ENCODE results near the gene PIGU.
"Not testable (repeated sequence)": the region's sequence is repeated elsewhere in the genome, so short reads cannot be mapped to it uniquely, and the experiment has no call there.

DNA sequence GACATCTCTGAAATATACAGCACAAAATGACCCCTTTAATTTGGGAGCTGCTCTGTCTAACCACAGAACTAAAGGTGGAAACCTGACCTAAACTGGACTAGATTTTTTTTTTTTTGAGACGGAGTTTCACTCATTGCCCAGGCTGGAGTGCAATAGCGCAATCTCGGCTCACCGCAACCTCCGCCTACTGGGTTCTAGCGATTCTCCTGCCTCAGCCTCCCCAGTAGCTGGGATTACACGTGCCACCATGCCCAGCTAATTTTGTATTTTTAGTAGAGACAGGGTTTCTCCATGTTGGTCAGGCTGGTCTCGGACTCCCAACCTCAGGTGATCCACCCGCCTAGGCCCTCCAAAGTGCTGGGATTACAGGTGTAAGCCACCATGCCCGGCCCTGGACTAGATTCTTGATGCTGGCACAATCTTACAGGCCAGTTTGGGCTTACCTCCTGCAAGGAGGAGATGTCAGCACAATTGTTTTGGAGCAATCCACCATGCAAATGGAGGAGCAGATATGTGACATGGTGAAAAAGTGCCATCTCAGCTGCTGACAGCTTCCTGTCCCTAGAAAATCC is 37.1 kb upstream of the PIGU start:
- TF ChIP-seq CEBPB (IDR thresholded peaks at IDR 0.05; ENCODE audit: low read depth); EZH2 (IDR thresholded peaks at IDR 0.05); POLR2AphosphoS5 (IDR thresholded peaks at IDR 0.05; ENCODE audit: low read depth, low read length); POLR2A (IDR thresholded peaks at IDR 0.05; ENCODE audit: borderline replicate concordance, extremely low read depth, insufficient read depth, insufficient read length); YY1 (IDR thresholded peaks at IDR 0.05; ENCODE audit: extremely low read depth, insufficient replicate concordance, low read depth, low read length); ZNF274 (IDR thresholded peaks at IDR 0.05; ENCODE audit: low read depth, low read length); EZH2phosphoT487 (IDR thresholded peaks at IDR 0.05; ENCODE audit: borderline replicate concordance): not testable (repeated sequence)
- TF ChIP-seq, protein P1, sequence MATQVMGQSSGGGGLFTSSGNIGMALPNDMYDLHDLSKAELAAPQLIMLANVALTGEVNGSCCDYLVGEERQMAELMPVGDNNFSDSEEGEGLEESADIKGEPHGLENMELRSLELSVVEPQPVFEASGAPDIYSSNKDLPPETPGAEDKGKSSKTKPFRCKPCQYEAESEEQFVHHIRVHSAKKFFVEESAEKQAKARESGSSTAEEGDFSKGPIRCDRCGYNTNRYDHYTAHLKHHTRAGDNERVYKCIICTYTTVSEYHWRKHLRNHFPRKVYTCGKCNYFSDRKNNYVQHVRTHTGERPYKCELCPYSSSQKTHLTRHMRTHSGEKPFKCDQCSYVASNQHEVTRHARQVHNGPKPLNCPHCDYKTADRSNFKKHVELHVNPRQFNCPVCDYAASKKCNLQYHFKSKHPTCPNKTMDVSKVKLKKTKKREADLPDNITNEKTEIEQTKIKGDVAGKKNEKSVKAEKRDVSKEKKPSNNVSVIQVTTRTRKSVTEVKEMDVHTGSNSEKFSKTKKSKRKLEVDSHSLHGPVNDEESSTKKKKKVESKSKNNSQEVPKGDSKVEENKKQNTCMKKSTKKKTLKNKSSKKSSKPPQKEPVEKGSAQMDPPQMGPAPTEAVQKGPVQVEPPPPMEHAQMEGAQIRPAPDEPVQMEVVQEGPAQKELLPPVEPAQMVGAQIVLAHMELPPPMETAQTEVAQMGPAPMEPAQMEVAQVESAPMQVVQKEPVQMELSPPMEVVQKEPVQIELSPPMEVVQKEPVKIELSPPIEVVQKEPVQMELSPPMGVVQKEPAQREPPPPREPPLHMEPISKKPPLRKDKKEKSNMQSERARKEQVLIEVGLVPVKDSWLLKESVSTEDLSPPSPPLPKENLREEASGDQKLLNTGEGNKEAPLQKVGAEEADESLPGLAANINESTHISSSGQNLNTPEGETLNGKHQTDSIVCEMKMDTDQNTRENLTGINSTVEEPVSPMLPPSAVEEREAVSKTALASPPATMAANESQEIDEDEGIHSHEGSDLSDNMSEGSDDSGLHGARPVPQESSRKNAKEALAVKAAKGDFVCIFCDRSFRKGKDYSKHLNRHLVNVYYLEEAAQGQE (IDR thresholded peaks at IDR 0.05; ENCODE audit: low read depth): not testable (repeated sequence)
- TF ChIP-seq, protein P2, sequence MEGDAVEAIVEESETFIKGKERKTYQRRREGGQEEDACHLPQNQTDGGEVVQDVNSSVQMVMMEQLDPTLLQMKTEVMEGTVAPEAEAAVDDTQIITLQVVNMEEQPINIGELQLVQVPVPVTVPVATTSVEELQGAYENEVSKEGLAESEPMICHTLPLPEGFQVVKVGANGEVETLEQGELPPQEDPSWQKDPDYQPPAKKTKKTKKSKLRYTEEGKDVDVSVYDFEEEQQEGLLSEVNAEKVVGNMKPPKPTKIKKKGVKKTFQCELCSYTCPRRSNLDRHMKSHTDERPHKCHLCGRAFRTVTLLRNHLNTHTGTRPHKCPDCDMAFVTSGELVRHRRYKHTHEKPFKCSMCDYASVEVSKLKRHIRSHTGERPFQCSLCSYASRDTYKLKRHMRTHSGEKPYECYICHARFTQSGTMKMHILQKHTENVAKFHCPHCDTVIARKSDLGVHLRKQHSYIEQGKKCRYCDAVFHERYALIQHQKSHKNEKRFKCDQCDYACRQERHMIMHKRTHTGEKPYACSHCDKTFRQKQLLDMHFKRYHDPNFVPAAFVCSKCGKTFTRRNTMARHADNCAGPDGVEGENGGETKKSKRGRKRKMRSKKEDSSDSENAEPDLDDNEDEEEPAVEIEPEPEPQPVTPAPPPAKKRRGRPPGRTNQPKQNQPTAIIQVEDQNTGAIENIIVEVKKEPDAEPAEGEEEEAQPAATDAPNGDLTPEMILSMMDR (IDR thresholded peaks at IDR 0.05 in 2 of 3, conservative IDR thresholded peaks at IDR 0.05 in 1 of 3; ENCODE audit: borderline replicate concordance in 1 of 3, insufficient read depth in 1 of 3, low read depth in 2 of 3, low read length in 2 of 3): not testable (repeated sequence)
- TF ChIP-seq, protein P3, sequence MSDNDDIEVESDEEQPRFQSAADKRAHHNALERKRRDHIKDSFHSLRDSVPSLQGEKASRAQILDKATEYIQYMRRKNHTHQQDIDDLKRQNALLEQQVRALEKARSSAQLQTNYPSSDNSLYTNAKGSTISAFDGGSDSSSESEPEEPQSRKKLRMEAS (IDR thresholded peaks at IDR 0.05): not testable (repeated sequence)
